HG02840 (cell line): Measurements from ENCODE around the gene ATP8B1.
"Not testable (repeated sequence)": the region's sequence is repeated elsewhere in the genome, so short reads cannot be mapped to it uniquely, and the experiment has no call there.

Experiments used
- ATAC-seq: cut with Tn5 transposase; IDR thresholded peaks from one replicate; pipeline ENCODE4 v1.9.1; 2021; ENCODE audit warnings: mild to moderate bottlenecking, moderate library complexity, moderate number of reproducible peaks; ENCODE audit not compliant: unreplicated experiment, low FRiP score

ATP8B1 gene

DNA sequence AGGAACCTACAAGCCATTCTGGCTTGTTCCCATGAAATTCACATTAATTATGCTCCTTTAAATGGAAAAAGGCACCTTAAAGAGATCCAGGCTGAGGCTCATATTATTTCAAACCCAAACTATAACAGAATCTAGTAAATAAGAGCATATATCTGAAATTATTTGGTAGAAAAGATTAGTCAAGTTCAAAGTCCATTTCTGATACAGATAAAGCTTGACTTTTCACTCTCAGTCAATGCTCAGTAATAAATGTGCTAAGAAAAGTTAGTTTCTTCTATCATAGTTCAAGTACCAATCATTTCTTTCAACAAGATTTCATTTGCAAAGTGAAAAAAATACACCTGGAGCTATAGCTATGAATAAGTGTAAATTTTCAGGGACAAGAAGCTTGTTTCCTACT is 119.6 kb downstream of the ATP8B1 start:
- ATAC-seq = no peak

DNA sequence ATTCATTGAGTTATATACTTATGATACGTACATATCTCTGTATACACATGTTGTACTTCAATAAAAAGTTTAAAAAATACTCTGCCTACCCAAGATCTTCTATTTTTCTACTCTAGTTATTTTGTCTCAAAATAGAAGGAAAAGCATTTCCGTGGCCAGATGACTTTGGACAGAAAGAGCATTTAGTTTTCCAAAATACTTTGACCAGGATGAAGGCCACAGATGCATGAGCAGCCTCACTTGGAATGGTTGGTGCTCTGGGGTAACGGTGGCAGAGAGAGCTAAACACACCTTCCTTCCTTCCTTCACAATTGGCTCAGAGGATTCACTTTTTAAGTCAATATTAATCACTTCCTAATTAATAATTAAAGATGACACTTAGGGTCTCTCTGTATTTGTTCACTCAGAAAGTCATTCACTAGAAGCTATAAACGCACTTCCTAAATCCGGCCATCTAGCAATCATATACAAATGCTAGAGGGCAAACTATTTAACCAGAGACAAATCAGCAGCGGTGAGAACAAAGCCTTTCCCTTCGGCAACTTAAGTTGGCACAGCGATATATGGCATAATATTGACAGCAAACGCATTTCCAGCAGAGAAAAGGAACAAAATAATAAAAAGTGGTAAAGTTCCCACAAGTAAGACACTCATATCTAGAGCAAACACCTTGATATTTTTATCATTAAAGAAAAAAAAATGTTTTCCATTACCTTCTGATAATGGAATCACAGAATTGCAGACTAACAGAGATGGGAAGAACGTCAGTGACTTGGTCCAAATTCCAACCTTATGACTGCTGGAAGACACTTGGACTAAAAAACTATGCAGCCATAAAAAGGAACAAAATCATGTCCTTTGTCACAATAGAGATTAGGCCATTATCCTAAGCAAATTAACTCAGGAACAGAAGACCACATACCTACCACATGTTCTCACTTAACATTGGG is 125.6 kb downstream of the ATP8B1 start:
- ATAC-seq = no peak

DNA sequence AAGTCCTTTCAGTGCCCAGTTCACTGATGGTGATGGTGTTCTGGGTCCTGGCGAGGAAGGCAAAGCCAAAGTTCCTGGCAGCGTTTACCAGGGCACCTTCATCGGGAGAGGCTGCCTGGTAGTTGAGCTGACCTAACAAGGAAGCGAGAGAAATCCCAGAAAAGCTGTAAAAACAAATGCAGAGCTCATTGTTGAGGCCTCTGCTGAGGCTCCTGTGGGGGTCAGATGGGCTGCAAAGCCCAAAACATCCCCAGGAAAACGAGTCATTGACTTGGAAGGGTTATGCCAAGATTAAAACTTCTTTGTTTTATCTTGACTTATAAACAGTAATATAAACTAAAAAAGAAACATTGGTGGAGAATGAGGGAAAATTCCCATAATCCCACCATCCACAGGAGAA is 128.2 kb downstream of the ATP8B1 start:
- ATAC-seq = no peak

DNA sequence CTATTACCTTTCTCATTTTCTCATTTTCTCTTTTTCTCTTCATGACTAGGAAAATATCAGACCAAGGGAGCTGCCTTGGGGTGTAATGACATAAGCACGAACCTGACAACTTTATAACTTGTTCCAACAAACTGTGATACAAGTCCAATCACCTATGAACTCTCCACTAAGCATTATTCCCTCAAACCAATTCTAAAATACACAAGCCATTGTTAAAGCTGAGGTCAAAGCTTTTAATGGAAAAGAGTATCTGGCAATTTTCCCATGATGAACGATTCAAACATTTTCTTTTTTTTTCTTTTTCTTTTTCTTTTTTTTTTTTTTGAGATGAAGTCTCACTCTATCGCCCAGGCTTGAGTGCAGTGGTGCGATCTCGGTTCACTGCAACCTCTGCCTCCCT is 133.1 kb downstream of the ATP8B1 start:
- no peak for ATAC-seq

DNA sequence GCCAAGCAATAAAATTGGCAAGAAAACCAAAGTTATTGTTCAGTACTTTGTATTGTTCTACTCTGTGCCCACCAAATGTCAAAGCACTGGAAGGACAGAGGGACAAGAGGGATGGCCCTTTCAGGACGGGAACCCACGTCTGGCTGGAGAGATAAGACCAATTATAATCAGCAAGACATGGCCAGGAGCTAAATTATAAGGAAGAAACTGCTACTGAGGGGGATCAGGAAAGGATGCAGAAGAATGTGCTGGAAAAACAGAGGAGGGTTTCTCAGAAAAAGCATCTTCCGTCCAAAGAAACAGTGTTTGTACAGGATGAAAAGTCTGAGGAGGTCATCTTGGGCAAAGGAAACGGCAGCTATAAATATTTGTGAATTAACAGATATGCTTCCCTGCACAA is 135.1 kb downstream of the ATP8B1 start:
- ATAC-seq = no peak

DNA sequence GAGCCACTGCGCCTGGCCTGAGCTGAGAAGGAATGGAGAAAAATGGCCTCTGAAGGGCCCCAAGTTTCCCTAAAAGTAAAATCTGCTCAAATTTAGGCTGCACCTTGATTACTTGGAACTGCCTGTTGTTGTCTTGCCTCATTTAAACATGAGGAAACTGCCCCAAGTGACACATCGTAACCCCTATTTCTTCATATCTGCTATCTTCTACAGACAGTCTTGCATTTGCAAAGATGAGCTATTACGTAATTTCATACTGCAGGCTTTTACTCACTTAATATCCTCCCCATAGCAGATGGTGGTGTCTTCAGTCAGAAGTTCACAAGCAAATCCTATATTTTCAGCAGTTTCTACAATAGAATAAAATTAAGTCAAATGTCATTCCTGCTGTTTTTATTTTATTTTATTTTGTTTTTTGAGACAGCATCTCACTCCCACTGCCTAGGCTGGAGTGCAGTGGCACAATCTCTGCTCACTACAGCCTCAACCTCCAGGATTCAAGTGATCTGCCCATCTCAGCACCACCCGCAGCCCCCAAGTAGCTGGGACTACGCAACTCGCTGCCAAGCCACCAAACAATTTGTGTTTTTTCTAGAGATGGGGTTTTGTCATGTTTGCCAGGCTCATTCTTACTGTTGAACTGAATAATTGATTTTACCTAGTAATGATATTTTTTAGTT is 136.2 kb downstream of the ATP8B1 start:
- no peak for ATAC-seq

DNA sequence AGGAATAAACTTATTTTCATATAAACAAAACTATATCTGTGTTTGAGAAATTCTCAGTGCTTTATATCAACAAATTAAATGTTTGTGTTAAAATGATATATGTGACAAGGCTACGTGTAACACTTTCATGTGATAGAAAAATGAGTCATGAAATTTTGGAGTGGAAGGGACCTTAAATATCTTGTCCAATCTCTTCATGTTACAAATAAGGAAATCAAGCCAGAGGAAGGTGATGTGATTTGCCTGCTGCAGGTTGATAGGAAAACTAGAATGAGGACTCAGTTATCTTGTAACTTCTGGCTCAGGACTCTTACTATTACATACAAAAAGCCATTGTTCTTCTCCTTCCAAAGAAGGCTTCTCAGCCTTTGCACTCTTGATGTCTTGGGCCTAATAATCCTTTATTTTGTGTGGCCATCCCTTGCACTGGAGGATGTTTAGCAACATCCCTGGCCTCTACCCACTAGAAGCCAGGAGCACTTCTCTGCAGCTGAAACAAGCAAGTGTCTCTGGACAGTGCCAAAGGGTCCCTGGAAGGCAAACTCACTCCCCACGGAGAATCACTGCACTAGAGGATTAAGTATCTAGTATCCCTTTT is 138.4 kb downstream of the ATP8B1 start:
- no peak for ATAC-seq

DNA sequence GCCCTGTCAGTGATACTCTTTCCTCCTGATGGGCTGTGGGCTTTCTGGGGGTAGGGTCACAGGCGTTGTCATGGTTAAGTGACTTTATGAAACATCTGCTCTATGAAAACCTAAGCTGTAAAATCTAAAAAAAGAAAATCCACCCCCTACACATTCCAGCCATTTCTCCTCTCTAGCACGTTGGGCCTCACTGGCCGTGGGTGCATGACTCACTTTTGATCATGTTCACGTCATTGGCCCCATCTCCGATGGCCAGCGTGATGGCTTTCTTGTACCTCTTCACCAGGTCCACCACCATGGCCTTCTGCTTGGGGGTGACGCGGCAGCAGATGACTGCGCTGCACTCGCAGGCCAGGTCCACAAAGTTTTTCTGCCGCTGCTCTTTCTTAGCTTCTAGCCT is 142.2 kb downstream of the ATP8B1 start:
- ATAC-seq = no peak

DNA sequence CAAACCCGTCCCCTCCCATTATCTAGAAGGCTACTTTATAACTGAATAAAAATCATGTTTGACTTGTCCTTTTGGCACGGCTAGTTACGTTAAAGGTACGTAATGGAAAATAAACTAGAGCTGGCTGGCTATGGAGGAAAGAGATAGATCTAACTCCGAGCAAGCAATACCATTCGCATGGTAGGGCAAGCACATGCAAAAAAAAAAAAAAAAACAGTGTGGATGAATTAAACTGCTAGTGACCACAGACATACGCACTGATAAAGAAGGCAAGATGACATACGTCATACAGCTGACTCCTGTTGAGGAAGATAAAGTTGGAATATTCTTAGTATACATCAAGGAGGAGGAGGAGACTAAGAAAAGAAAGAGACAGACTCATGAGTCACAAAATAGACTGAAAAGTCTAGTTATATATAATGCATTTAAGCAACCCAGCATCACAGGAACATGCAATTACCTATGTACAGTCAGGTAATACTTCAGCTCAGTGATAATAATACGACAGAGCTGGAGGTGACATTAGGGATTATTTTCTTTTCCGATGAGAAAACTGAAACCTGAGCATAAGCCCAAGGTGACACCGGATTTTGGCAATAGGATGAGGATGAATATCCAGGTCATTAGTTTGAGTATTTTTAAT is 143.5 kb downstream of the ATP8B1 start:
- ATAC-seq = no peak

DNA sequence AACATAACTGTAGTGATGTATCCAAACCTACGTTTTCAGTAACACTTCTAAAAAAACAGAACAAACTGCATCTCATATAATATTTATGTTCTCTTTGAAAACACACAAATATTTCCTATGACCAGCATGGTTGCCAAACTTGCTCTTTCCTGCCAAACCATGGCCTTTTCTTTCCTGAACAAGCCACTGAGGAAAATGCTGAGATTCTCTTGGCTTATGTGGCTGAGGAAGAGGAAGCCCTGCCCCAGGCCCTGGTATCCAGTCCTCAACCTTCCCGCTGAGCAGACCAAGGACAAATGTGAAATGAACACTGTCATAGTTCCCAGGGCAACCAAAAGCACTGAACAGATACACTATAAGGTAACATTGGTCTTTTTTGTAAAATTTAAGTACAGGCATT is 145.6 kb downstream of the ATP8B1 start:
- ATAC-seq = no peak

DNA sequence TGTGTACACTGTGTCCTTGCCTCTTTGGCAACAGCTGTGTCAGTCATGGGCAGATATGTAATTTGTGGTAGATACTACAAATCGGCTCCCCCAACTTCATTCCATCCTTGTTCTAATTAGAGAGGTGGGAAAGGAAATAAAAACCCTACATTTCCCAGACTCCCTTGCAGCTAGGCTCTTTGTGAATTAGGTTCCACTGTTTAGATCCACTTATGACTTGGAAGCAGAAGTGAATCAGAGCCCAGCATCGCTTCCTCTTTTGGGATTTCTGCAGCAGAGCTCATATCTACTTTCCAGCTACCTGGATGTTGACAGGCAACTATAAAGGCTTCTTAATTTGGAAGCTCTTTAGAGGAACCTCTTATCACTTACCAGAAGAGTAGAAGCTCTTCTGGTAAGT is 147.4 kb downstream of the ATP8B1 start:
- no peak for ATAC-seq

DNA sequence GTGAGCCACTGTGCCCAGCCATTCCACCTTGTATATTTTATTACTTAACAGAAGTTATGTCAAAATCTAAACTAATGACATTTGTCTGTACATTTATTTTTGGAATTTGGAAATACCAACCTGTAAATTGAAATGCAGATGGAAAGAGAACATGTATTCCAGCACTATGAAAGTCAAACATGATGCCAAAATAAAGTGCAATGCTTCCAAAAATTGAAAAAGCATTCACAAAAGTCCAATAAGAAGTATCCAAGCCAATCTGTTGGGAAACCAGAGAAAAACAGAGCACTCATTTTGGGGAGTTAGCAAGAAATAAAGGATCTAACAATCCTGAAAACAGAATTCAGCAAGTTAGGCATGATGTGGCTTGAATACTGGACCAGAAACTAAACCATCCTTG is 151.2 kb downstream of the ATP8B1 start:
- ATAC-seq = no peak

DNA sequence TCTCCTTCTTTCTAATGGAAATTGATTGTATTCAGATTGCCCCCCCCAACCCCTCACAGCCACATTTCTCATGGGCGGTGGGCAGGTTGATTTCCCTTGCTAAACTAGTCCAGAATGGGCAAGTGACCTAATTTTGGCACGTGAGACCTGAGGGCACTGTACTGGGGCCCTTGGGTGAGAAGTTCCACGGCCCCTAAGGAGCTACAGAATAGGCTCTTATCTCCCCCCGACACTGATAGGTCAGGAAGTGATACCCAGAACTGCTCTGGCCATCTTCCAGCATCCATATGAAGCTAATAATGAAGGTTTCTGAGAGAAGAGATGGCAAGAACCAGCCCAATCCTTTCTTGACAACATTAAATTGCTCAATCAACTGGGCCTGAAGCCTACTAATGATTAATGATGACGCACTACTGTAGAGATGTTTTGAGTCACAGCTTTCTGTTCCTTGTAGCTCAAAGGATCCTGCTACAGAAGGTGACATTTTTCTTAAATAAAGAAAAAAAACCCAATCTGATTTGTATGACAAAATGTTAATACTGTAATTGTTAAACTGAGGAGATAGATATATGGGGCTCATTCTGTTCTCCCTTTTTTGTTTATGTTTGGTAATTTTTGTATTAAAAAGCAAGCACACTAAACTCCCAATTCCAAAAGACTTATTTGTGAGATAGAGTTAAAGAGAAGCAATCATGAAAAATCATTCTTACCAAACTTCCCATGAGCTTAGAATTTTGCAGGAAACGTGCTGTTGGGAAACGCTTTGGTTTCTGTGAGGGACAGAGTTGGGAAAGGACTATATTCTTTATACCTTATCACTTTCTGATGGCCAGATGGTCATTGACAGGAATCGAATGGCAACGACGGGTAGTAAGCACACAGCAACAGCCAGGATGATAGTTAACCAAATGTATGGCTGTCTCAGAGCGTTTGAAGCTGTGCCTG is 153.3 kb downstream of the ATP8B1 start:
- no peak for ATAC-seq

DNA sequence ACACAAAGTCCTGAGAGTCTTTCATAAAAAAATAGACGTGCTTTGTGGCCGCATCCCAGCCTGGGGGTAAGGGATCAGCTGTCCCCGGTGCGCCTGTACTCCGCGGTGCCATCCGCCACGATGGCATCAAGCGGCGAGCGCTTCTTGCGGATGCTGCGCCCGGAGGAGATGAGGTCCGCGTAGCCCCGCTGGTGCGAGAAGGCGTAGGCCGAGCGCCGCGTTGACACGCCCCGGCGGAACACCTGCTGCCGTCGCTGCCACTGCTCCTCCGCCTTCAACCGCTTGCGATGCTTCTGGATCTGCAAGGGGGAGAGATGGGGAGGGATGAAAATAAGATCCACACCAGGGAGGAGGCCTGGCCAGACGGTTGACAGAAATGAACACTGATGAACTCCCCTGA is 154.7 kb downstream of the ATP8B1 start:
- no peak for ATAC-seq

DNA sequence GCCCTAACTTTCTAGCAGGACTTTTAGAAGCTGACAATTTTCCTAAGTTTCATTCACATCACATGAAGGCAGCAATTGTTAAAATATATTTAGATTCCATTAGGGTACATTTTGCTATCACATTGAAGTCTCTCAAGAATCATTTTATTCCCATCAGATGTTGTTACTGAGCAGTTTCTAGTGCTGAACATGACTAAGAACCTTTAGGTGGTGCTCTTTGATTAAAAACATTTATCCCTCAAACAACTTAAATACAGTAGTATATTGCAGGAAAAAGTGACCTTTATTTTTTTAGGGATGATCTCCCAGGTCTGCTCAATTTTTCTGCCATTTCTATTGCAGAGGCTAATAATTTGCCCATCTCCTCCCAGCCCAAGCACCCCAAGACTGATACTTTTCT is 158.6 kb downstream of the ATP8B1 start:
- no peak for ATAC-seq

DNA sequence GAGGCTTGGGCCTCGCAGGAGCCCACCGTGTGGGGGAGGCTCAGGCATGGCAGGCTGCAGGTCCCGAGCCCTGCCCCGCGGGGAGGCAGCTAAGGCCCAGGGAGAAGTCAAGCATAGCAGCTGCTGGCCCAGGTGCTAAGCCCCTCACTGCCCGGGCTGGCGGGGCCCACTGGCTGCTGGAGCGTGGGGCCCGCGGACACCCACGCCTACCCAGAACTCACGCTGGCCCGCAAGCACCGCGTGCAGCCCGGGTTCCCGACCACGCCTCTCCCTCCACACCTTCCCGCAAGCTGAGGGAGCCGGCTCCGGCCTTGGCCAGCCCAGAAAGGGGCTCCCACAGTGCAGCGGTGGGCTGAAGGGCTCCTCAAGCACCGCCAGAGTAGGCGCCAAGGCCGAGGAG is 159.4 kb downstream of the ATP8B1 start:
- ATAC-seq = not testable (repeated sequence)

DNA sequence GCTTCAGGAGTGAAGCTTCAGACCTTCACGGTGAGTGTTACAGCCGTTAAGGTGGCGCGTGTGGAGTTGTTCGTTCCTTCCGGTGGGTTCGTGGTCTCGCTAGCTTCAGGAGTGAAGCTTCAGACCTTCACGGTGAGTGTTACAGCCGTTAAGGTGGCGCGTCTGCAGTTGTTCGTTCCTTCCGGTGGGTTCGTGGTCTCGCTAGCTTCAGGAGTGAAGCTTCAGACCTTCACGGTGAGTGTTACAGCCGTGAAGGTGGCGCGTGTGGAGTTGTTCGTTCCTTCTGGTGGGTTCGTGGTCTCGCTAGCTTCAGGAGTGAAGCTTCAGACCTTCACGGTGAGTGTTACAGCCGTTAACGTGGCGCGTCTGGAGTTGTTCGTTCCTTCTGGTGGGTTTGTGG is 160.7 kb downstream of the ATP8B1 start:
- ATAC-seq = not testable (repeated sequence)

DNA sequence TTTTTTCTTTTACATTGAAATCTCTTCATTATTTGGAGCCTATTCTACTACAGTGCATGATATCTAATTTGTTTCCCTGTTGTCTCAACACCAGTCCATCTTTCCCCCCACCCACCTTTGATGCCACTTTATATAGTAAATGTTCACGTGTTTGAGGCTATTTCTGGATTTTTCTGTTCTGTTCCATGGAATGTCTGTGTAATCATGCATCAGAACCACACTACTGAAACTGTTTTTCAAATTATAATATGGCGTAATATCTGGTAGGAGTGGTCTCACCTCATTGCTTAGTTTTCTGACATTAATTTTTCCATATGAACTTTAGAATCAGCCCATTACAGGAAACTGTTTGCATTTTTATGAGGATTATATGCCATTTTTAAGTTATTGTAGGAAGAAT is 162.4 kb downstream of the ATP8B1 start:
- no peak for ATAC-seq

DNA sequence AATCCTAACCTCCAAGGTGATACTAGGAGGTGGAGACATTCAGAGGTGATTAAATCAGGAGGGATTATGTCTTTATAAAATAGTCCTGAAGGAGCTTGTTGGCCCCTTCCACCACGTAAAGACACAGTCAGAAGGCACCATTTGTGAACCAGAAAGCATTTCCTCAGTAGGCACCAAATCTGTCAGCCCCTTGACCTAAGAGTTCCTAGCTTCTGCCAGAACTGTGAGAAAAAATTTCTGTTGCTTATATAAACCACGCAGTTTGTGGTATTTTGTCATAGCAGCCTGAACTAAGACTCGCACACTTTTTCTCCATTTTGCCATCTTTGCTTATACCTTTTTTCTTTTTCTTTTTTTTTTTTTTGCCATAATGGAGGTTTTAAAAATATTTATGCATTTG is 162.9 kb downstream of the ATP8B1 start:
- no peak for ATAC-seq
